ENCODE data around the gene C8B.

GRCh38 chr1:56916630-56917029 lies 49.2 kb downstream of the C8B start:
- TF ChIP-seq EZH2phosphoT487 (IDR thresholded peaks at IDR 0.05; ENCODE audit: unreplicated experiment), result no peak
- TF ChIP-seq, protein P1, sequence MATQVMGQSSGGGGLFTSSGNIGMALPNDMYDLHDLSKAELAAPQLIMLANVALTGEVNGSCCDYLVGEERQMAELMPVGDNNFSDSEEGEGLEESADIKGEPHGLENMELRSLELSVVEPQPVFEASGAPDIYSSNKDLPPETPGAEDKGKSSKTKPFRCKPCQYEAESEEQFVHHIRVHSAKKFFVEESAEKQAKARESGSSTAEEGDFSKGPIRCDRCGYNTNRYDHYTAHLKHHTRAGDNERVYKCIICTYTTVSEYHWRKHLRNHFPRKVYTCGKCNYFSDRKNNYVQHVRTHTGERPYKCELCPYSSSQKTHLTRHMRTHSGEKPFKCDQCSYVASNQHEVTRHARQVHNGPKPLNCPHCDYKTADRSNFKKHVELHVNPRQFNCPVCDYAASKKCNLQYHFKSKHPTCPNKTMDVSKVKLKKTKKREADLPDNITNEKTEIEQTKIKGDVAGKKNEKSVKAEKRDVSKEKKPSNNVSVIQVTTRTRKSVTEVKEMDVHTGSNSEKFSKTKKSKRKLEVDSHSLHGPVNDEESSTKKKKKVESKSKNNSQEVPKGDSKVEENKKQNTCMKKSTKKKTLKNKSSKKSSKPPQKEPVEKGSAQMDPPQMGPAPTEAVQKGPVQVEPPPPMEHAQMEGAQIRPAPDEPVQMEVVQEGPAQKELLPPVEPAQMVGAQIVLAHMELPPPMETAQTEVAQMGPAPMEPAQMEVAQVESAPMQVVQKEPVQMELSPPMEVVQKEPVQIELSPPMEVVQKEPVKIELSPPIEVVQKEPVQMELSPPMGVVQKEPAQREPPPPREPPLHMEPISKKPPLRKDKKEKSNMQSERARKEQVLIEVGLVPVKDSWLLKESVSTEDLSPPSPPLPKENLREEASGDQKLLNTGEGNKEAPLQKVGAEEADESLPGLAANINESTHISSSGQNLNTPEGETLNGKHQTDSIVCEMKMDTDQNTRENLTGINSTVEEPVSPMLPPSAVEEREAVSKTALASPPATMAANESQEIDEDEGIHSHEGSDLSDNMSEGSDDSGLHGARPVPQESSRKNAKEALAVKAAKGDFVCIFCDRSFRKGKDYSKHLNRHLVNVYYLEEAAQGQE (IDR thresholded peaks at IDR 0.05; ENCODE audit: unreplicated experiment), result no peak
- no peak for TF ChIP-seq JUNB (IDR thresholded peaks at IDR 0.05; ENCODE audit: unreplicated experiment)
- no peak for TF ChIP-seq CREB1 (CRISPR knock-in tag; IDR thresholded peaks at IDR 0.05; ENCODE audit: low read depth)
- TF ChIP-seq CTCF (conservative IDR thresholded peaks at IDR 0.05; ENCODE audit: low read depth in 2 of 2), result no peak
- TF ChIP-seq EZH2 (IDR thresholded peaks at IDR 0.05; ENCODE audit: low read depth, unreplicated experiment), result no peak
- no peak for TF ChIP-seq ZNF331 (CRISPR knock-in tag; IDR thresholded peaks at IDR 0.05; ENCODE audit: low read depth)

All from GM23338 (cell line).